HepG2 (cell line): ENCODE data around the gene MRPL39. TPM values are rescaled to one million over a fixed set of nuclear protein-coding genes. Genes with fewer than 3 reads are reported as not detected.
A peak's percentile ranks its signal among the peaks of the same experiment; 100 is the strongest.

ENCODE experiments used
- ETV5 ChIP-seq: IDR thresholded peaks from 2 replicates; pipeline ENCODE4 v1.6.1; 2018; ENCODE audit warnings: missing biosample characterization, missing genetic modification reagents, inconsistent platforms, borderline replicate concordance
- HCFC1 ChIP-seq: fragments of 150-350 bp; IDR thresholded peaks from 2 replicates; pipeline ENCODE4 v1.6.1; 2014; ENCODE audit warnings: low read depth, low read length
- HIVEP1 ChIP-seq: sonication (generic); formaldehyde crosslinking; IDR thresholded peaks from 2 replicates; pipeline ENCODE4 v1.4.0; 2020; ENCODE audit warnings: mild to moderate bottlenecking, missing genetic modification reagents
- MIER3 ChIP-seq: IDR thresholded peaks from 2 replicates; pipeline ENCODE4 v1.6.1; 2016; ENCODE audit warnings: missing compliant biosample characterization, borderline replicate concordance
- NR3C1 ChIP-seq: sonication (generic); formaldehyde crosslinking; IDR thresholded peaks from 2 replicates; pipeline ENCODE4 v1.4.0; 2020; ENCODE audit warnings: missing genetic modification reagents
- PCBP1 ChIP-seq: fragments of 200-400 bp; formaldehyde crosslinking; IDR thresholded peaks from 2 replicates; pipeline ENCODE4 v1.6.1; 2017; ENCODE audit warnings: mild to moderate bottlenecking, low read depth, low read length, borderline replicate concordance
- SNAPC2 ChIP-seq: sonication (generic); formaldehyde crosslinking; IDR thresholded peaks from 2 replicates; pipeline ENCODE4 v1.8.1; 2022; ENCODE audit warnings: mild to moderate bottlenecking, missing genetic modification reagents
- YEATS2 ChIP-seq: sonication (generic); formaldehyde crosslinking; IDR thresholded peaks from 2 replicates; pipeline ENCODE4 v1.4.0; 2020; ENCODE audit warnings: missing genetic modification reagents, borderline replicate concordance
- ZKSCAN1 ChIP-seq: fragments of 150-350 bp; IDR thresholded peaks from 2 replicates; pipeline ENCODE4 v1.6.1; 2014; ENCODE audit warnings: low read length
- ZNF180 ChIP-seq: sonication (generic); formaldehyde crosslinking; IDR thresholded peaks from 2 replicates; pipeline ENCODE4 v1.4.0; 2020; ENCODE audit warnings: low read depth, missing genetic modification reagents, borderline replicate concordance
- ZNF430 ChIP-seq: sonication (generic); formaldehyde crosslinking; IDR thresholded peaks from 2 replicates; pipeline ENCODE4 v1.9.0; 2021; ENCODE audit warnings: mild to moderate bottlenecking, missing genetic modification reagents
- ZNF557 ChIP-seq: sonication (generic); formaldehyde crosslinking; IDR thresholded peaks from 2 replicates; pipeline ENCODE4 v1.4.0; 2020; ENCODE audit warnings: missing genetic modification reagents
- ZNF563 ChIP-seq: sonication (generic); formaldehyde crosslinking; IDR thresholded peaks from 2 replicates; pipeline ENCODE4 v1.8.0; 2022; ENCODE audit warnings: mild to moderate bottlenecking, moderate library complexity, missing genetic modification reagents
- ZNF616 ChIP-seq: sonication (generic); formaldehyde crosslinking; IDR thresholded peaks from 2 replicates; pipeline ENCODE4 v1.5.0; 2020; ENCODE audit warnings: low read depth, mild to moderate bottlenecking, missing genetic modification reagents
- ZNF703 ChIP-seq: sonication (generic); formaldehyde crosslinking; IDR thresholded peaks from 2 replicates; pipeline ENCODE4 v1.5.1; 2020; ENCODE audit warnings: missing genetic modification reagents, mild to moderate bottlenecking, moderate library complexity, borderline replicate concordance
- ZNF746 ChIP-seq: sonication (generic); formaldehyde crosslinking; IDR thresholded peaks from 2 replicates; pipeline ENCODE4 v1.8.0; 2022; ENCODE audit warnings: mild to moderate bottlenecking, missing genetic modification reagents
- polyA plus RNA-seq, 8 experiments: library from polyadenylated mRNA; depleted of rRNA in 3 of 8; stranded (reverse) in 7 of 8; unstranded in 1 of 8; fragments of >200 nt; fragmentation: Illumina TruSeq in 4 of 8; extraction: Trizol in 4 of 8; gene quantifications; 2 replicates each; pipeline versions ENCODE4 v1.2.1 to v1.2.3, GENCODE V29; 2011 to 2016; ENCODE audit warnings: low read depth in 4 of 8, missing spikeins in 1 of 8, mixed read lengths in 1 of 8; ENCODE audit not compliant: insufficient read depth in 1 of 8
- total RNA-seq, 5 experiments: library from RNA; depleted of rRNA; stranded (reverse); fragments of >200 nt; fragmentation: Illumina TruSeq; extraction: Trizol; gene quantifications; 2 replicates each; pipeline ENCODE4 v1.2.3, GENCODE V29; 2016; ENCODE audit warnings: low read depth in 1 of 5
- TF ChIP-seq, protein P1 (sequence below): sonication (generic); formaldehyde crosslinking; IDR thresholded peaks from 2 replicates; pipeline ENCODE4 v1.4.0; 2020; ENCODE audit warnings: missing genetic modification reagents
- TF ChIP-seq, protein P2 (sequence below): sonication (generic); formaldehyde crosslinking; IDR thresholded peaks from 2 replicates; pipeline ENCODE4 v1.8.0; 2022; ENCODE audit warnings: low read depth, missing genetic modification reagents
- TF ChIP-seq, protein P3 (sequence below): IDR thresholded peaks from 2 replicates; pipeline ENCODE4 v1.6.1; 2018; ENCODE audit warnings: missing genetic modification reagents, mild to moderate bottlenecking, missing compliant biosample characterization
- TF ChIP-seq, protein P4 (sequence below): sonication (generic); formaldehyde crosslinking; IDR thresholded peaks from 2 replicates; pipeline ENCODE4 v1.4.0; 2020; ENCODE audit warnings: missing genetic modification reagents
- TF ChIP-seq, protein P5 (sequence below): sonication (generic); formaldehyde crosslinking; IDR thresholded peaks from 2 replicates; pipeline ENCODE4 v1.4.0; 2020; ENCODE audit warnings: missing genetic modification reagents

The MRPL39 gene
- total and polyA plus RNA-seq, 2 of the 13 experiments (the other 11 are each of a cell fraction or from before 2014, with no cell fraction given), result 29.1 to 91.2 TPM

DNA sequence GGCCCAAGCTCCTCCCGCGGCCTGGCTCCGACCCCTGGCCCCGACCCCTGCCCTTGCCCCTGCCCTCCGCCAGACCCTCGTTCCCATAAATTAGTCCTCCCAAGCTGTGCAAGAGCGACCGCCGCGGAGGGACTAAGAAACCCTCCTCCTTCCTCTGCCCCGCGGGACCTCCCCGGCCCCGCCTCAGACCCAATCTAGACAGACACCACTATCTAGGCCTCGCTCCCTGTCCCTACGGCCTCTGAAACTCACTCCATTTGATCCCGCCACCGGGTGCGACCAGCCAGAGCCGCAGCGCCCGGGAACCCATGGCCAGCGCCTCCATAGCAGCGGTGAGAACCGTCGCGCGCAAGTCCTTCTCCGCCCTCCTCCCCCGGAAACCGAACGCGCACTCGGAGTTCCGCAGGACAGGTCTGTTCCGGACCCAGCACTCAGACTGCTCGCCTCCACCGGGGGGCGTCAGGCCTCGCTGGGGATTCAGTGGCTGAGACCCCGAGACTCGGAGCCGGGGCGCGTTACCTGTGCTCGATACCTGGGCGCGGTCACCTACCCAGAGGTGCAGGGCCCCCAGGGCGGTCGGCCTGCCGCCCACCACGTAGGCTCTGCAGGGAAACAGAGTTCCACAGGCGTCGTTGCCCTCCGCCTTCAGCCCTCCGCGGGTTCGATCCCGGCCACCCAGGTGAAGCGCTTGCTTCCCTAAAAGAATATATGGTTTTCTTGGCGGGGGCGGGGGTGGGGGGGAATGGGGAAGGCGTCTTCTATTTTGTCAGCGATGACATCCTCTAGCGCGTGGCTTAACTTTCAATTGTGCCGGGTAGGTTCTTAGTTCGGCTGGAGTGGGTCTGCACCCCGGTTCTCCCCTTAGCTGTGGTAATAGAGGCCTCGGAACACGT, at the start of gene MRPL39 (continued):
- TF ChIP-seq, protein P1, sequence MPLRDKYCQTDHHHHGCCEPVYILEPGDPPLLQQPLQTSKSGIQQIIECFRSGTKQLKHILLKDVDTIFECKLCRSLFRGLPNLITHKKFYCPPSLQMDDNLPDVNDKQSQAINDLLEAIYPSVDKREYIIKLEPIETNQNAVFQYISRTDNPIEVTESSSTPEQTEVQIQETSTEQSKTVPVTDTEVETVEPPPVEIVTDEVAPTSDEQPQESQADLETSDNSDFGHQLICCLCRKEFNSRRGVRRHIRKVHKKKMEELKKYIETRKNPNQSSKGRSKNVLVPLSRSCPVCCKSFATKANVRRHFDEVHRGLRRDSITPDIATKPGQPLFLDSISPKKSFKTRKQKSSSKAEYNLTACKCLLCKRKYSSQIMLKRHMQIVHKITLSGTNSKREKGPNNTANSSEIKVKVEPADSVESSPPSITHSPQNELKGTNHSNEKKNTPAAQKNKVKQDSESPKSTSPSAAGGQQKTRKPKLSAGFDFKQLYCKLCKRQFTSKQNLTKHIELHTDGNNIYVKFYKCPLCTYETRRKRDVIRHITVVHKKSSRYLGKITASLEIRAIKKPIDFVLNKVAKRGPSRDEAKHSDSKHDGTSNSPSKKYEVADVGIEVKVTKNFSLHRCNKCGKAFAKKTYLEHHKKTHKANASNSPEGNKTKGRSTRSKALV (CRISPR knock-in tag), result 0 out of 2 replicates have a peak, but pooled peaks have one; percentile 33
- peak; percentile 55; the same call in 1 of the 2 replicates for TF ChIP-seq ZNF703 (CRISPR knock-in tag)
- TF ChIP-seq YEATS2, result peak; percentile 94
- TF ChIP-seq ZNF563 (CRISPR knock-in tag), result peak; percentile 50; the same call in 1 of the 2 replicates
- TF ChIP-seq, protein P2, sequence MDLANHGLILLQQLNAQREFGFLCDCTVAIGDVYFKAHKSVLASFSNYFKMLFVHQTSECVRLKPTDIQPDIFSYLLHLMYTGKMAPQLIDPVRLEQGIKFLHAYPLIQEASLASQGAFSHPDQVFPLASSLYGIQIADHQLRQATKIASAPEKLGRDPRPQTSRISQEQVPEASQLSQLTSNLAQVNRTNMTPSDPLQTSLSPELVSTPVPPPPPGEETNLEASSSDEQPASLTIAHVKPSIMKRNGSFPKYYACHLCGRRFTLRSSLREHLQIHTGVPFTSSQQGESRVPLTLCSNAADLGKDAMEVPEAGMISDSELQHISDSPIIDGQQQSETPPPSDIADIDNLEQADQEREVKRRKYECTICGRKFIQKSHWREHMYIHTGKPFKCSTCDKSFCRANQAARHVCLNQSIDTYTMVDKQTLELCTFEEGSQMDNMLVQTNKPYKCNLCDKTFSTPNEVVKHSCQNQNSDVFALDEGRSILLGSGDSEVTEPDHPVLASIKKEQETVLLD (CRISPR knock-in tag), result peak; percentile 66; the same call in 1 of the 2 replicates
- peak; percentile 91; the same call in 1 of the 2 replicates for TF ChIP-seq ZNF616 (CRISPR knock-in tag)
- peak; percentile 63; the same call in 1 of the 2 replicates for TF ChIP-seq HIVEP1 (CRISPR knock-in tag)
- TF ChIP-seq, protein P3, sequence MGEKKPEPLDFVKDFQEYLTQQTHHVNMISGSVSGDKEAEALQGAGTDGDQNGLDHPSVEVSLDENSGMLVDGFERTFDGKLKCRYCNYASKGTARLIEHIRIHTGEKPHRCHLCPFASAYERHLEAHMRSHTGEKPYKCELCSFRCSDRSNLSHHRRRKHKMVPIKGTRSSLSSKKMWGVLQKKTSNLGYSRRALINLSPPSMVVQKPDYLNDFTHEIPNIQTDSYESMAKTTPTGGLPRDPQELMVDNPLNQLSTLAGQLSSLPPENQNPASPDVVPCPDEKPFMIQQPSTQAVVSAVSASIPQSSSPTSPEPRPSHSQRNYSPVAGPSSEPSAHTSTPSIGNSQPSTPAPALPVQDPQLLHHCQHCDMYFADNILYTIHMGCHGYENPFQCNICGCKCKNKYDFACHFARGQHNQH (CRISPR knock-in tag), result peak; percentile 93
- peak; percentile 42; the same call in 1 of the 2 replicates for TF ChIP-seq ZNF746 (CRISPR knock-in tag)
- peak; percentile 94 for TF ChIP-seq PCBP1
- TF ChIP-seq HCFC1, result peak; percentile 68
- TF ChIP-seq ZNF557 (CRISPR knock-in tag), result peak; percentile 93; the same call in 1 of the 2 replicates
- TF ChIP-seq, protein P4, sequence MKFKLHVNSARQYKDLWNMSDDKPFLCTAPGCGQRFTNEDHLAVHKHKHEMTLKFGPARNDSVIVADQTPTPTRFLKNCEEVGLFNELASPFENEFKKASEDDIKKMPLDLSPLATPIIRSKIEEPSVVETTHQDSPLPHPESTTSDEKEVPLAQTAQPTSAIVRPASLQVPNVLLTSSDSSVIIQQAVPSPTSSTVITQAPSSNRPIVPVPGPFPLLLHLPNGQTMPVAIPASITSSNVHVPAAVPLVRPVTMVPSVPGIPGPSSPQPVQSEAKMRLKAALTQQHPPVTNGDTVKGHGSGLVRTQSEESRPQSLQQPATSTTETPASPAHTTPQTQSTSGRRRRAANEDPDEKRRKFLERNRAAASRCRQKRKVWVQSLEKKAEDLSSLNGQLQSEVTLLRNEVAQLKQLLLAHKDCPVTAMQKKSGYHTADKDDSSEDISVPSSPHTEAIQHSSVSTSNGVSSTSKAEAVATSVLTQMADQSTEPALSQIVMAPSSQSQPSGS, result peak; percentile 85
- no peak for TF ChIP-seq ZNF180 (CRISPR knock-in tag)
- no peak for TF ChIP-seq NR3C1 (CRISPR knock-in tag)
- TF ChIP-seq, protein P5, sequence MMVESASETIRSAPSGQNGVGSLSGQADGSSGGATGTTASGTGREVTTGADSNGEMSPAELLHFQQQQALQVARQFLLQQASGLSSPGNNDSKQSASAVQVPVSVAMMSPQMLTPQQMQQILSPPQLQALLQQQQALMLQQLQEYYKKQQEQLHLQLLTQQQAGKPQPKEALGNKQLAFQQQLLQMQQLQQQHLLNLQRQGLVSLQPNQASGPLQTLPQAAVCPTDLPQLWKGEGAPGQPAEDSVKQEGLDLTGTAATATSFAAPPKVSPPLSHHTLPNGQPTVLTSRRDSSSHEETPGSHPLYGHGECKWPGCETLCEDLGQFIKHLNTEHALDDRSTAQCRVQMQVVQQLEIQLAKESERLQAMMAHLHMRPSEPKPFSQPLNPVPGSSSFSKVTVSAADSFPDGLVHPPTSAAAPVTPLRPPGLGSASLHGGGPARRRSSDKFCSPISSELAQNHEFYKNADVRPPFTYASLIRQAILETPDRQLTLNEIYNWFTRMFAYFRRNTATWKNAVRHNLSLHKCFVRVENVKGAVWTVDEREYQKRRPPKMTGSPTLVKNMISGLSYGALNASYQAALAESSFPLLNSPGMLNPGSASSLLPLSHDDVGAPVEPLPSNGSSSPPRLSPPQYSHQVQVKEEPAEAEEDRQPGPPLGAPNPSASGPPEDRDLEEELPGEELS (CRISPR knock-in tag), result peak; percentile 51
- no peak for TF ChIP-seq SNAPC2 (CRISPR knock-in tag)
- peak; percentile 66 for TF ChIP-seq ETV5 (CRISPR knock-in tag)
- TF ChIP-seq ZNF430 (CRISPR knock-in tag), result peak; percentile 87
- peak; percentile 89; the same call in 1 of the 2 replicates for TF ChIP-seq MIER3 (CRISPR knock-in tag)
- TF ChIP-seq ZKSCAN1, result 0 out of 2 replicates have a peak, but pooled peaks have one; percentile 21
